K562 (cell line): ENCODE data around the gene DGCR8. TPM values are rescaled to one million over a fixed set of nuclear protein-coding genes. Genes with fewer than 3 reads are reported as not detected.

Experiments
- ATAC-seq: fragments of 200-7000 bp; cut with Tn5 transposase; 3 replicates; pipeline ENCODE4 v1.9.1; 2020; ENCODE audit warnings: moderate library complexity
- BruUV-seq: library from RNA; stranded (reverse); fragments of 400-500 nt; replicated peaks from 2 replicates; lab custom pipeline; 2021; lab: Mats Ljungman, UMichigan
- CTCF ChIA-PET: fragments of 300-600 bp; formaldehyde crosslinking; extraction: SDS; loops from one replicate; lab custom pipeline; 2021; ENCODE audit warnings: low intra/inter-chr PET ratio; lab: Yijun Ruan, JAX
- POLR2A ChIA-PET: fragments of 300-600, 350-650 bp; sonication (Branson Sonifier 250); formaldehyde crosslinking; extraction: SDS; loops from one replicate; lab custom pipeline; 2021; ENCODE audit warnings: antibody characterized with exemption, inconsistent platforms; lab: Yijun Ruan, JAX
- DNase-seq, 4 experiments: peaks; one replicate each; pipeline versions ENCODE4 v3.0.0 to v3.0.0-alpha.2; 2011 to 2018; ENCODE audit warnings: low spot score in 3 of 4, mixed read lengths in 3 of 4; ENCODE audit errors: extremely low read depth in 1 of 4
- FAIRE-seq: peaks from 2 replicates; lab custom pipeline; 2011; peaks lifted over from hg19 to GRCh38; lab: Jason Lieb, UNC
- H2AFZ ChIP-seq: 2 replicates; pipeline ENCODE4 v1.6.0; 2011; ENCODE audit warnings: low read depth, low read length, control low read depth, inconsistent platforms
- H3K27ac ChIP-seq: fragments of 200-600 bp; 3 replicates; pipeline ENCODE4 v1.8.0; 2011; ENCODE audit warnings: low read depth, mild to moderate bottlenecking, control low read depth, inconsistent platforms, low read length, moderate library complexity, mixed read lengths; ENCODE audit errors: extremely low read depth
- H3K27me3 ChIP-seq, 2 experiments: fragments of 300-600 bp in 1 of 2; 2 replicates in 1 of 2; 3 replicates in 1 of 2; pipeline versions ENCODE4 v1.6.0 to v1.8.0; 2011; ENCODE audit warnings: inconsistent platforms in 2 of 2, low read length in 2 of 2, mild to moderate bottlenecking in 1 of 2, mixed read lengths in 1 of 2, moderate library complexity in 1 of 2; ENCODE audit not compliant: control insufficient read depth in 2 of 2, insufficient read depth in 2 of 2
- H3K36me3 ChIP-seq: fragments of 300-600 bp; 3 replicates; pipeline ENCODE4 v1.8.0; 2011; ENCODE audit warnings: mild to moderate bottlenecking, low read length, inconsistent platforms; ENCODE audit not compliant: control insufficient read depth, insufficient read depth
- H3K4me1 ChIP-seq, 2 experiments: fragments of 200-600 bp in 1 of 2; replicated peaks in 1 of 2; 2 replicates in 1 of 2; 3 replicates in 1 of 2; pipeline versions ENCODE4 v1.5.1 to v1.8.0; 2011; ENCODE audit warnings: inconsistent platforms in 2 of 2, low read length in 2 of 2, mild to moderate bottlenecking in 1 of 2, mixed read lengths in 1 of 2, moderate library complexity in 1 of 2; ENCODE audit not compliant: control insufficient read depth in 2 of 2, insufficient read depth in 2 of 2
- H3K4me2 ChIP-seq: 2 replicates; pipeline ENCODE4 v1.6.1; 2011; ENCODE audit warnings: low read length, control low read depth, inconsistent platforms, mixed read lengths; ENCODE audit not compliant: insufficient read depth
- H3K4me3 ChIP-seq: fragments of 200-600 bp; sonication (generic), shearing (Covaris generic); 2 replicates; pipeline ENCODE4 v1.5.1; 2016; ENCODE audit warnings: control low read depth, inconsistent platforms
- H3K79me2 ChIP-seq: fragments of 200-600 bp; 3 replicates; pipeline ENCODE4 v1.8.0; 2011; ENCODE audit warnings: low read length, inconsistent platforms; ENCODE audit not compliant: control insufficient read depth, insufficient read depth
- H3K9ac ChIP-seq, 2 experiments: 2 replicates each; pipeline versions ENCODE4 v1.6.0 to v1.6.1; 2011; ENCODE audit warnings: low read depth in 2 of 2, low read length in 2 of 2, control low read depth in 1 of 2, inconsistent platforms in 1 of 2, mild to moderate bottlenecking in 1 of 2, mixed read lengths in 1 of 2; ENCODE audit not compliant: insufficient read depth in 1 of 2
- H3K9me1 ChIP-seq: one replicate; pipeline ENCODE4 v1.6.0; 2011; ENCODE audit warnings: inconsistent platforms, mild to moderate bottlenecking, low read length, moderate library complexity; ENCODE audit not compliant: control insufficient read depth, insufficient read depth
- H3K9me3 ChIP-seq: replicated peaks from 2 replicates; pipeline ENCODE4 v1.5.1; 2011; ENCODE audit warnings: low read depth, low read length, inconsistent platforms; ENCODE audit not compliant: control insufficient read depth, insufficient read depth
- H4K20me1 ChIP-seq: replicated peaks from 2 replicates; pipeline ENCODE4 v1.6.1; 2011; ENCODE audit warnings: low read length, inconsistent platforms, mixed read lengths; ENCODE audit not compliant: control insufficient read depth, insufficient read depth
- BCL6 ChIP-seq: fragments of 250-450 bp; sonication (Bioruptor Pico); IDR thresholded peaks from 2 replicates; pipeline ENCODE4 v1.4.0; 2020
- CAMTA2 ChIP-seq: fragments of 250-450 bp; sonication (Bioruptor Pico); conservative IDR thresholded peaks from 2 replicates; pipeline ENCODE4 v1.5.1; 2022
- CBX1 ChIP-seq: sonication (generic); IDR thresholded peaks from 2 replicates; pipeline ENCODE4 v1.6.1; 2016; ENCODE audit warnings: antibody characterized with exemption, low read depth, mild to moderate bottlenecking
- CREB1 ChIP-seq, 2 experiments: sonication (generic) in 1 of 2; formaldehyde crosslinking in 1 of 2; IDR thresholded peaks; 2 replicates each; pipeline versions ENCODE4 v1.6.1 to v1.8.0; 2012 to 2022; ENCODE audit warnings: inconsistent platforms in 1 of 2, mild to moderate bottlenecking in 1 of 2, missing genetic modification reagents in 1 of 2, moderate library complexity in 1 of 2
- EP300 ChIP-seq: IDR thresholded peaks from 2 replicates; pipeline ENCODE4 v1.6.1; 2012; ENCODE audit warnings: low read length, improper control_type of control experiment
- ETV1 ChIP-seq: fragments of 450-650 bp; conservative IDR thresholded peaks from 2 replicates; pipeline ENCODE4 v1.6.1; 2016; ENCODE audit warnings: missing genetic modification characterization, control low read depth, low read depth, missing compliant biosample characterization
- EZH2 ChIP-seq: IDR thresholded peaks from 2 replicates; pipeline ENCODE4 v1.6.1; 2012; ENCODE audit warnings: low read depth, mild to moderate bottlenecking, inconsistent platforms, low read length, borderline replicate concordance
- MAZ ChIP-seq, 2 experiments: fragments of 450-650 bp in 1 of 2; sonication (generic) in 1 of 2; formaldehyde crosslinking; IDR thresholded peaks in 1 of 2; conservative IDR thresholded peaks in 1 of 2; 2 replicates each; pipeline versions ENCODE4 v1.4.0 to v1.5.0; 2020; ENCODE audit warnings: mild to moderate bottlenecking in 1 of 2, missing genetic modification reagents in 1 of 2
- SAFB ChIP-seq: fragments of 200-400 bp; formaldehyde crosslinking; IDR thresholded peaks from 2 replicates; pipeline ENCODE4 v1.6.1; 2017; ENCODE audit warnings: low read depth, low read length, borderline replicate concordance
- SP2 ChIP-seq: IDR thresholded peaks from 2 replicates; pipeline ENCODE4 v1.6.1; 2011; ENCODE audit warnings: mild to moderate bottlenecking, low read depth, low read length, moderate library complexity; ENCODE audit not compliant: poor library complexity, severe bottlenecking; ENCODE audit errors: extremely low read depth
- SRSF7 ChIP-seq: fragments of 200-400 bp; formaldehyde crosslinking; optimal IDR thresholded peaks from 2 replicates; pipeline ENCODE3; 2017; ENCODE audit warnings: mild to moderate bottlenecking, low read depth, low read length
- TAF15 ChIP-seq: fragments of 200-400 bp; formaldehyde crosslinking; IDR thresholded peaks from 2 replicates; pipeline ENCODE4 v1.6.1; 2017; ENCODE audit warnings: mild to moderate bottlenecking, low read depth, low read length, moderate library complexity
- ZNF766 ChIP-seq: fragments of 200-800 bp; sonication (Bioruptor generic); conservative IDR thresholded peaks from 2 replicates; pipeline ENCODE4 v1.6.1; 2016; ENCODE audit warnings: missing genetic modification characterization, missing compliant biosample characterization
- whole genome bisulfite sequencing: fragments of 100-300 bp; shearing (Covaris generic); methylation state at CpG from one replicate; pipeline ENCODE4 v1.1.6; 2016; ENCODE audit warnings: low coverage, mixed read lengths; ENCODE audit not compliant: insufficient coverage; ENCODE audit errors: missing lambda C conversion rate; 5-methylcytosine and 5-hydroxymethylcytosine counted together
- in situ Hi-C: fragments of 300-500 bp; cut with MboI; formaldehyde crosslinking; loops from 4 replicates; pipeline ENCODE4 v1.15.0; 2018; ENCODE audit warnings: inconsistent platforms, mixed read lengths
- intact Hi-C: fragments of 100-400 bp; cut with micrococcal nuclease; formaldehyde crosslinking; loops from 2 replicates; pipeline ENCODE4 v1.14.2; 2022
- polyA plus RNA-seq, 8 experiments: library from polyadenylated mRNA; depleted of rRNA in 4 of 8; stranded (reverse) in 5 of 8; unstranded in 3 of 8; fragments of >200 nt; fragmentation: Nextera tagmentation in 2 of 8; fragmentation: Illumina TruSeq in 1 of 8; extraction: Ambion mirVana in 2 of 8; extraction: Trizol in 1 of 8; gene quantifications; 2 replicates each; pipeline versions ENCODE4 v1.2.1 to v1.2.3, GENCODE V29; 2011 to 2014; ENCODE audit warnings: inconsistent platforms in 1 of 8, missing spikeins in 1 of 8
- total RNA-seq, 7 experiments: library from RNA; depleted of rRNA in 6 of 7; stranded (reverse); fragments of >200 nt in 6 of 7; fragmentation: Illumina TruSeq in 2 of 7; extraction: Trizol in 2 of 7; gene quantifications; 2 replicates each; pipeline versions ENCODE4 v1.2.1 to v1.2.3, GENCODE V29; 2011 to 2021; ENCODE audit warnings: low replicate concordance in 1 of 7
- TF ChIP-seq, protein P1 (sequence below): fragments of 450-650 bp; formaldehyde crosslinking; IDR thresholded peaks from 2 replicates; pipeline ENCODE4 v1.4.0; 2022; ENCODE audit warnings: mild to moderate bottlenecking, moderate library complexity
- TF ChIP-seq, protein P2 (sequence below): fragments of 450-650 bp; formaldehyde crosslinking; IDR thresholded peaks from 2 replicates; pipeline ENCODE4 v1.4.0; 2022; ENCODE audit warnings: missing genetic modification characterization
- TF ChIP-seq, protein P3 (sequence below): sonication (generic); formaldehyde crosslinking; IDR thresholded peaks from 2 replicates; pipeline ENCODE4 v1.8.1; 2023; ENCODE audit warnings: mild to moderate bottlenecking, missing genetic modification reagents

Gene DGCR8
- total and polyA plus RNA-seq, 9 of the 15 experiments (the other 6 are each of a cell fraction or from before 2014, with no cell fraction given): 5.9 to 144 (median 80.1) TPM

DNA sequence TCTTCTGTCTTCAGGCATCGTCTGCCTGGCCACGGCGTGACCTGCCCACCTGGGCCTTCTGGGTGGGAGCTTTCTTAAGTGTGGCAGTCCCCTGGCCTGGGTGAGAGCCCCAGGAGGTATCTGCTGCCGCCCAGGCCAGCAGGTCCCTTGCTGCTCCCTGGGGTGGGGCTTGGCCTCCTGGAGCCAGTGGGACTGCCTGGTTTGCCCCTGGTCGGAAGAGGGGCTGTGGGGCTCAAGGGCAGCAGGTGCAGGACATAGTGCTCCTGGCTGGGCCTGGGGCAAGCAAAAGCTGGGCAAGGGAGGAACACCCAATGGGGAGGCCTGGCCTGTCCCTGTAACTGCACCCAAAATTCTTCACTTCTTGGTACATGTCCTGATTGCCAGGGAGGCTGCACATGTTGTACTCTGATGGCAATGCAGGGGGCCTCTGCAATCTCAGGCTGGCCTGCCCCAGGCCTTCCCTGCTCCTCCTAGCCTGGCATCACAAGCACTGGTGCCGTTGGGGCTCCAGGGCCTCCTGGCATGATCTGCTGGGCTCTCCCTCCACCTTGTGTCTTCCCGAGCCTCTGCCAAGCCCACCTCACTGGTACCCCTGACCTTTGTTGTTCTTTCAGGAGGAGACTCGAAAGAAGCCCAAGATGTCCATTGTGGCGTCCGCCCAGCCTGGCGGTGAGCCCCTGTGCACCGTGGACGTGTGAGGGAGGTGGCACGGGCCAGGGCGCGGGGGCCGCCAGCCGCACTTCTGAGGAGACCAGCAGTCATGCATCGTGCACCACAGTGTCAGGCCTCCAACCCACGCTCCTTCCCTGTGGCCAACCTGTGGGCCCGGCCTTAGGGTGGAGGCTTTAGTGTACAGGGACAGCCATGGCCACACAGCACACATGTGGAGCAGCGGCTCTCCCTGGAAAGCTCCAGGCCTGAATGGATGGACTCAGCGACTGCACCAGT lies 29.6 kb downstream of the DGCR8 start:
- peaks cover 100% of the 10 kb centered on the region for H3K36me3 ChIP-seq
- FAIRE-seq (no peak), DNase-seq (peak in 1 of 4 experiments; percentile 62), ATAC-seq (peak; percentile 2)
- no peak overlapping the region for H3K4me3 ChIP-seq
- WGBS: 92% methylated on average over 23 of the region's 23 CpGs
- H3K9me1 ChIP-seq: peaks cover 3% of the 10 kb centered on the region
- no peak overlapping the region for H3K4me2 ChIP-seq
- peak overlapping the region in 1 of 2 experiments; percentile 18; a peak in 2 of 4 replicates for H3K9ac ChIP-seq
- H3K9me3 ChIP-seq: no peaks in the 10 kb centered on the region
- peaks cover 12% of the 10 kb centered on the region; the same call in 2 of the 3 replicates for H3K79me2 ChIP-seq
- no TSS peak for BruUV-seq
- no peaks in the 10 kb centered on the region for H3K27me3 ChIP-seq
- H3K27ac ChIP-seq: no peak overlapping the region
- in situ Hi-C loops (loop anchor here (10.0 kb wide), 1 partner anchor 385 kb away; the partner anchor contains the start of gene GP1BB), intact Hi-C loops (no loop called here)
- CTCF ChIA-PET: no interaction called here
- H3K4me1 ChIP-seq: peaks cover 0 to 68% of the 10 kb centered on the region in 2 experiments; a peak in 3 of 5 replicates
- H2AFZ ChIP-seq: no peak overlapping the region
- POLR2A ChIA-PET: interaction anchor here (0.6 to 20.7 kb wide), 22 partner anchors 8 to 1461 kb away, joined by 3 to 513 read pairs (median 4); partner anchors contain the start of genes DGCR6L, RANBP1, TANGO2 and TRMT2A
- peaks cover 73% of the 10 kb centered on the region for H4K20me1 ChIP-seq
- TF ChIP-seq TAF15 (peak; percentile 64; the same call in 1 of the 2 replicates), SAFB (no peak), BCL6 (no peak), CREB1 (IDR thresholded peaks at IDR 0.05) (peak; percentile 19; the same call in 1 of the 2 replicates), CREB1 (CRISPR knock-in tag; IDR thresholded peaks at IDR 0.05) (no peak), CBX1 (no peak), ZNF766 (CRISPR knock-in tag) (no peak), EZH2 (no peak), MAZ (CRISPR knock-in tag; conservative IDR thresholded peaks at IDR 0.05 in 1 of 2, IDR thresholded peaks at IDR 0.05 in 1 of 2) (peak in 1 of 2 experiments; percentile 65; a peak in 1 of 4 replicates), CAMTA2 (no peak; the same call in 1 of the 2 replicates), ETV1 (tag) (no peak), SRSF7 (no peak), EP300 (no peak), SP2 (no peak)
- TF ChIP-seq, protein P1, sequence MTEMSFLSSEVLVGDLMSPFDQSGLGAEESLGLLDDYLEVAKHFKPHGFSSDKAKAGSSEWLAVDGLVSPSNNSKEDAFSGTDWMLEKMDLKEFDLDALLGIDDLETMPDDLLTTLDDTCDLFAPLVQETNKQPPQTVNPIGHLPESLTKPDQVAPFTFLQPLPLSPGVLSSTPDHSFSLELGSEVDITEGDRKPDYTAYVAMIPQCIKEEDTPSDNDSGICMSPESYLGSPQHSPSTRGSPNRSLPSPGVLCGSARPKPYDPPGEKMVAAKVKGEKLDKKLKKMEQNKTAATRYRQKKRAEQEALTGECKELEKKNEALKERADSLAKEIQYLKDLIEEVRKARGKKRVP (CRISPR knock-in tag): peak; percentile 58; the same call in 1 of the 2 replicates
- TF ChIP-seq, protein P2, sequence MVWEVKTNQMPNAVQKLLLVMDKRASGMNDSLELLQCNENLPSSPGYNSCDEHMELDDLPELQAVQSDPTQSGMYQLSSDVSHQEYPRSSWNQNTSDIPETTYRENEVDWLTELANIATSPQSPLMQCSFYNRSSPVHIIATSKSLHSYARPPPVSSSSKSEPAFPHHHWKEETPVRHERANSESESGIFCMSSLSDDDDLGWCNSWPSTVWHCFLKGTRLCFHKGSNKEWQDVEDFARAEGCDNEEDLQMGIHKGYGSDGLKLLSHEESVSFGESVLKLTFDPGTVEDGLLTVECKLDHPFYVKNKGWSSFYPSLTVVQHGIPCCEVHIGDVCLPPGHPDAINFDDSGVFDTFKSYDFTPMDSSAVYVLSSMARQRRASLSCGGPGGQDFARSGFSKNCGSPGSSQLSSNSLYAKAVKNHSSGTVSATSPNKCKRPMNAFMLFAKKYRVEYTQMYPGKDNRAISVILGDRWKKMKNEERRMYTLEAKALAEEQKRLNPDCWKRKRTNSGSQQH (CRISPR knock-in tag): peak; percentile 14; the same call in 1 of the 2 replicates
- TF ChIP-seq, protein P3, sequence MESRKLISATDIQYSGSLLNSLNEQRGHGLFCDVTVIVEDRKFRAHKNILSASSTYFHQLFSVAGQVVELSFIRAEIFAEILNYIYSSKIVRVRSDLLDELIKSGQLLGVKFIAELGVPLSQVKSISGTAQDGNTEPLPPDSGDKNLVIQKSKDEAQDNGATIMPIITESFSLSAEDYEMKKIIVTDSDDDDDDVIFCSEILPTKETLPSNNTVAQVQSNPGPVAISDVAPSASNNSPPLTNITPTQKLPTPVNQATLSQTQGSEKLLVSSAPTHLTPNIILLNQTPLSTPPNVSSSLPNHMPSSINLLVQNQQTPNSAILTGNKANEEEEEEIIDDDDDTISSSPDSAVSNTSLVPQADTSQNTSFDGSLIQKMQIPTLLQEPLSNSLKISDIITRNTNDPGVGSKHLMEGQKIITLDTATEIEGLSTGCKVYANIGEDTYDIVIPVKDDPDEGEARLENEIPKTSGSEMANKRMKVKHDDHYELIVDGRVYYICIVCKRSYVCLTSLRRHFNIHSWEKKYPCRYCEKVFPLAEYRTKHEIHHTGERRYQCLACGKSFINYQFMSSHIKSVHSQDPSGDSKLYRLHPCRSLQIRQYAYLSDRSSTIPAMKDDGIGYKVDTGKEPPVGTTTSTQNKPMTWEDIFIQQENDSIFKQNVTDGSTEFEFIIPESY (CRISPR knock-in tag): no peak
